Measurements from ENCODE around the gene SLC39A9.
"Not testable (repeated sequence)": the region's sequence is repeated elsewhere in the genome, so short reads cannot be mapped to it uniquely, and the experiment has no call there.

The SLC39A9 gene

GRCh38 chr14:69427596-69427995 lies 29.1 kb downstream of the SLC39A9 start:
- DNase-seq (ENCODE audit: low spot score), result no peak

- no peak for DNase-seq (ENCODE audit: low spot score)
Observed at GRCh38 chr14:69428289-69428998, 30.0 kb downstream of the SLC39A9 start.

GRCh38 chr14:69429643-69430042 lies 31.2 kb downstream of the SLC39A9 start:
- no peak for DNase-seq (ENCODE audit: low spot score)

GRCh38 chr14:69430306-69430939 lies 31.9 kb downstream of the SLC39A9 start:
- DNase-seq (ENCODE audit: low spot score), result no peak

GRCh38 chr14:69432364-69432763 lies 33.9 kb downstream of the SLC39A9 start:
- no peak for DNase-seq (ENCODE audit: low spot score)

GRCh38 chr14:69439521-69440270 lies 41.2 kb downstream of the SLC39A9 start:
- DNase-seq (ENCODE audit: low spot score), result no peak

DNA sequence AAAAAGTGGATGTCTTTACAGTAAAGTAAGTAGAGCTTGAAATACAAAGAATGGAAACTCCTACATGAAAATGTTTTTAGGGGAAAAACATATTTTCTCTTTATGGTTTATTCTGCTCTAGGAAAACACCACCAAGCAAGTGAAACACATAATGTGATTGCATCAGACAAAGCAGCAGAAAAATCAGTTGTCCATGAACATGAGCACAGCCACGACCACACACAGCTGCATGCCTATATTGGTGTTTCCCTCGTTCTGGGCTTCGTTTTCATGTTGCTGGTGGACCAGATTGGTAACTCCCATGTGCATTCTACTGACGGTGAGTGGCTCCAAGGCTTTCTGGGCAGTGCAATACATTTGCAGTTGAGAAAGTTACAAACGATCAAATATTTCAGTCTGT lies 43.5 kb downstream of the SLC39A9 start:
- DNase-seq (ENCODE audit: low spot score), result no peak

DNA sequence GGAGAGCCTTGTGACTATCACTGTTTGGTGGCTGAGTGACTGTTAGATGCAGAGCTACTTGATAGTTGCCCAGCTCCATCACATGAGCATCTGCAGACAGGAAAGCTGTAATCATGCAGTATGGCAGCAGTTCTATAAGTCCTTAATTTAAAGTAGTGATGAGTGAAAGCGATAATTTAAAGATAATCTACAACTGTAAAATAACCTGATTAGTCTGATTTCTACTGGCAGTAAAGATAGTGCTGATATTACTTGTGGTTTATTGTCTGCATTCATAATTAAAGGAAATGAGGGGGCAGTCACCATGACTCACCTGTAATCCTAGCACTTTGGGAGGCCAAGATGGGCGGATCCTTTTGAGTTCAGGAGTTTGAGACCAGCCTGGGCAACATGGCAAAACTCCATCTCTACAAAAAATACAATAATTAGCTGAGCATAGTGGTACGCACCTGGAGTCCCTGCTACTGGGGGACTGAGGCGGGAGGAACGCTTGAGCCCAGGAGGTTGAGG lies 44.9 kb downstream of the SLC39A9 start:
- no peak for DNase-seq (ENCODE audit: low spot score)

- DNase-seq (ENCODE audit: low spot score), result no peak
Observed at GRCh38 chr14:69449216-69449615, 50.7 kb downstream of the SLC39A9 start.

GRCh38 chr14:69451941-69452340 lies 53.4 kb downstream of the SLC39A9 start:
- DNase-seq (ENCODE audit: low spot score), result no peak

- DNase-seq (ENCODE audit: low spot score), result no peak
Observed at GRCh38 chr14:69458350-69458749, 59.9 kb downstream of the SLC39A9 start.

GRCh38 chr14:69459122-69459521 lies 60.6 kb downstream of the SLC39A9 start:
- DNase-seq (ENCODE audit: low spot score), result no peak

GRCh38 chr14:69460093-69460701 lies 61.7 kb downstream of the SLC39A9 start:
- DNase-seq (ENCODE audit: low spot score), result no peak

GRCh38 chr14:69464379-69464778 lies 65.9 kb downstream of the SLC39A9 start:
- no peak for DNase-seq (ENCODE audit: low spot score)

- no peak for DNase-seq (ENCODE audit: low spot score)
Observed at GRCh38 chr14:69464829-69465228, 66.3 kb downstream of the SLC39A9 start.

GRCh38 chr14:69468949-69469348 lies 70.5 kb downstream of the SLC39A9 start:
- no peak for DNase-seq (ENCODE audit: low spot score)

DNA sequence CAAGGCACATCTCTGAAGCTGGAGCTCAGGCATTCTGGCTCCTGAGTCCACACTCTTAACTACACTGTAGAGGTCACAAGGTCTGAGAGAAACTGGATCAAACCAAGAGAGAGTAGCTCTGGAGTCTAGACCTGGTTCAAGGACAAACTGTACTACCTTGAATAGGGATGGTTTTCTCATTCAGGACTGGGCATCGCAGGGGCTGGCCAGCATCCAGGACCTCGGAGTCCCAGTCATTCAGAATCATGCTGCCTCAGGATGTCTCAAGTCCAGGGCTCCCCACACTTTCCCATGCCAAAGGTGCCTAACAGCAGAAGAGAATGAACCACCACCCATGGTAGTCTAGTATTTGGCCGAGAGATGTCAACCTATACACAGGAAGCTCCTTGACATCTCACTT lies 72.9 kb downstream of the SLC39A9 start:
- DNase-seq (ENCODE audit: low spot score), result no peak

DNA sequence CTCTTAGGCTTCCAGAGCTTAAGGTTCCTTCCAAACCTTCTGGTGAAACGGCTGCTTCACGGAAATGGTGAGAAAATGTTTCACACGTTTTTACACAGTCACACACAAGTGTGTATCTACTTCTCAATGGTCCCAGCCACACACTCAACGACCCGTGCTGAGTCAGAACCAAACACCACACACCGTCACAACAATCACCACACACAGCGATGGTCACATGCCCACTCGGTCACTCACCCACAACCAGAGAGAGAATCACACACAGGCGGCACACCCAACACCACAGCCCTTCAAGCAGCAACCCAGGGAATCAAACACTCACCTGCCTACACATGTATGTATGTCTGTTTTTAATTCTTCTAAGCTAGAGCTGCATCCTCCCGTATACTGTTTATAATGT lies 73.4 kb downstream of the SLC39A9 start:
- DNase-seq (ENCODE audit: low spot score), result no peak

GRCh38 chr14:69473260-69473659 lies 74.8 kb downstream of the SLC39A9 start:
- DNase-seq (ENCODE audit: low spot score), result no peak

GRCh38 chr14:69473946-69474345 lies 75.5 kb downstream of the SLC39A9 start:
- DNase-seq (ENCODE audit: low spot score), result no peak

- no peak for DNase-seq (ENCODE audit: low spot score)
Observed at GRCh38 chr14:69475194-69475818, 76.8 kb downstream of the SLC39A9 start.

GRCh38 chr14:69476824-69477450 lies 78.4 kb downstream of the SLC39A9 start:
- not testable (repeated sequence) for DNase-seq (ENCODE audit: low spot score)
